GM18526 (cell line): ENCODE measurements around the gene DNAJA2.

ENCODE experiments used
- POLR2A ChIP-seq: IDR thresholded peaks from 3 replicates; pipeline ENCODE4 v1.6.1; 2011; ENCODE audit not compliant: insufficient read length; ENCODE audit errors: extremely low read depth

DNAJA2 gene

DNA sequence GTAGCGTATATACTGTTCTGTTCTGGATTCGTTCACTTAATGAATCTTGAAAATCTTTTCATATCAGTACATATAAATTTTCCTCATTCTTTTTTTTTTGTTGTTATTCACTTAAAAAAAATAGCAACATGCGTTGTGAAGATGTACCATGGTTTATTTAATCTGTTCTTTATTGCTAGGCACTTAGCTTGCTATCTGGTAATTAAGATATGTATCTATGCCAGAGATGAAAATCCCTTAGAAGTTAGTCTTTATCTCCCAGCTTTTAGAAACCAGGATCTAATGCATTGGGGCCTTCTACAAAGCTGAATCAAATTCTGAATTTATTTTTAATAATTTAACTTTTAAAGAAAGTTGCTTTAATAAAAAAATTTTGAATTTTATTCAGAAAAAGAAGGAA is 13.0 kb upstream of the DNAJA2 start:
- TF ChIP-seq POLR2A, result no peak

GRCh38 chr16:46982335-46982734 is 8.9 kb upstream of the DNAJA2 start:
- TF ChIP-seq POLR2A, result no peak

DNA sequence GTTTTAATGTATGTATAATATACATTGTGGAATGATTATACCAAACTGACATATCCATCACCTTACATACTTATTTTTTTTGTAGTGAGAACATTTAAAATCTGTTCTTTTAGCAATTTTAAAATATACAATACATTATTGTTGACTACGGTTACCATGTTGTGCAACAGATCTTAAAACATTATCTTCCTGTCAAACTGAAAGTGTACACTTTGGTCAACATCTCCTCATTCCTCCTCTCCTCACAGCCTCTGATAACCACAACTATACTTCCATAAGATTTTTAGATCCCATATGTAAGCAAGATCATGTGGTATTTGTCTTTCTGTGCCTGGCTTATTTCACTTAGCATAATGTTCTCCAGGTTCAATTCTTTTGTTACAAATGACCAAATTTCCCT is 7.5 kb upstream of the DNAJA2 start:
- no peak for TF ChIP-seq POLR2A

DNA sequence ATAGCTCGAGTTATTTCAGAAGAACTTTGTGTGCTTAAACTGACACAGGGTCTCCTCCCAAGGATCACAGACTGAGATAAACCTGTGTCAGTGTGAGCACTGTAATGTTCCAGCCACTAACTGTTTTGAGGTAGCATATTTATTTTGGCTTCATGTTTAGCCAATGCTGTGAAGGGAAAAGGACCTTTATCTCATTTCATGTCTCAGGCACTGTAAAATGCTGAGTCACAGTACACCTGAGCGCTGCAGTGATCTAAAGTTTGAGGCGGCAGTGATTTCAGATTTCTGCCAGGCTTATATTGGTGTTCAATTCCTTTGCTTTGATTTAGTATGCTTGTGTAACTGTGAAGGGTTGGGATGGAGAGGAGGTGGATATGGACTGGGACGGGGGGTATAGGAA is 3.1 kb upstream of the DNAJA2 start:
- TF ChIP-seq POLR2A, result no peak

DNA sequence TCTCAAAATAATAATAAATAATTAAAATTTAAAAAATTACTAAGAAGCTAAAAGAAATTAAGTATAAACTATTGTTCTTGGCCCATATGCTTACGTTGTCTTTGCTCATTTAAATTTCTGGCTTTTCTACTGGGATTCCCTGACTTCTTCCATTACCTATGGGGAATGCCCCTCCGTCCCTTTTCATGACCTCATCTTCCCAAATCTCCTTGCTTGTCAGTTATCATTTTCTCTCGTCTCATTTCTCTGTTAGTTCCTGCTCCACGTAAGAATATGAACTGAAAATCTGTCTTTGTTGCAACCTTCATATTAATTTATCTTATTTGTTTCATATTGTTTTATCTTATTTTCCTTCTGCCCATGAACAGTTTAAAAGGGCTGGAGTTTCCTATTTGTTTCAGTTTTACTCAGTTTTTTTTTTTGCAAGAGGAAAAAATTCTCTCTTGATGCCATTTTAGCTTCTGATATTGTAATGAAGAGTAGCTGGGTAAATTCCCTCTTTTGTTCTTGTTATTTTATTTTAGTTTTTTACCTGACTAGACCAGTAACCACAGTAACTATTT is 2.5 kb upstream of the DNAJA2 start:
- no peak for TF ChIP-seq POLR2A

DNA sequence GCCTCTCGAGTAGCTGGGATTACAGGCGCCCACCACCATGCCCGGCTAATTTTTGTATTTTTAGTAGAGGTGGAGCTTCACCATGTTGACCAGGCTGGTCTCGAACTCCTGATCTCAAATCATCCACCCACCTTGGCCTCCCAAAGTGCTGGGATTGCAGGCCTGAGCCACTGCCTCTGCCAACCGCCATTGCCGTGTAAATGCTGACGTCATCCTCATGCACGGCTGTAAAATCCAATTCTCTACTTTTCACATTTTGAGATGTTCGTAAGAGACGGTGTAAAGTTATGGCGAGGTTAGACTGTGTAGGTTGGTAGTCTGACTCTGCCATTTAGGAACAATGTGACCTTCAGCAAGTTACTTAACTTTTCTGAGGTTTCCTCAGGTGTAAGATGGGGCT is 1.7 kb upstream of the DNAJA2 start:
- TF ChIP-seq POLR2A, result no peak

DNA sequence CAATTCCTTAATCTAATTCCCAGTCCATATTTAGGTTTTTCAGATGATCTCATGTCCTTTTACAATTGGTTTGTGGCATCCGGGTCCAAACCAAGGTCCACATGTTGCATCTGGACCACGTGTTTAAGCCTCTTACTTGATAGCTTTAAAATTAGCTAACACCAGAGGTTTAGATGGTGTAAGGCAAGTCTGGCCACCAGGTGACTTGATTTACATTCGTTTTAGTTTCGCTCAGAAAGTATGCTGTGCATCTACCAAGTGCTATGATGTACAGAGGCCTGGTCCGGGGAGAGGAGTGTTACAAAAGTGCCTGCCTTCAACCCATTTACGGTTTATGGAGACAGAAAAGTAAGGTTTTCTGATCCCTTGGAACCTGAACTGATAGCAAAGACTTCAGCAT is 878 bp upstream of the DNAJA2 start:
- TF ChIP-seq POLR2A, result no peak

DNA sequence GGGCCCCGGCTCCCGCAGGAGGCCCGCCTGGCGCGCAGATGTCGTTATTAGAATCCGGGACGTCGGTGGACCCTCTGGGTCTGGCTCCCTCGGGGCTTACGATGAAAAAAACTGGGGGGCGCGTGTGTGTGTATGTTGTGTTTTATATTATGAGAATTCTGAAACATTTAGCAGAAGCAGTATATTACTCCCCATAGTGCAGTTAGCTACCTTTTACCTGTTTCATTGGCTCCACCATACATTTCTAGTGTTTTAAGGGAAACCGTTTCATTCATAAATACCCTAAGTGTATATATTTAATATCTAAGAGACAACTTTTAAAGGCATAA is 486 bp upstream of the DNAJA2 start:
- no peak for TF ChIP-seq POLR2A

DNA sequence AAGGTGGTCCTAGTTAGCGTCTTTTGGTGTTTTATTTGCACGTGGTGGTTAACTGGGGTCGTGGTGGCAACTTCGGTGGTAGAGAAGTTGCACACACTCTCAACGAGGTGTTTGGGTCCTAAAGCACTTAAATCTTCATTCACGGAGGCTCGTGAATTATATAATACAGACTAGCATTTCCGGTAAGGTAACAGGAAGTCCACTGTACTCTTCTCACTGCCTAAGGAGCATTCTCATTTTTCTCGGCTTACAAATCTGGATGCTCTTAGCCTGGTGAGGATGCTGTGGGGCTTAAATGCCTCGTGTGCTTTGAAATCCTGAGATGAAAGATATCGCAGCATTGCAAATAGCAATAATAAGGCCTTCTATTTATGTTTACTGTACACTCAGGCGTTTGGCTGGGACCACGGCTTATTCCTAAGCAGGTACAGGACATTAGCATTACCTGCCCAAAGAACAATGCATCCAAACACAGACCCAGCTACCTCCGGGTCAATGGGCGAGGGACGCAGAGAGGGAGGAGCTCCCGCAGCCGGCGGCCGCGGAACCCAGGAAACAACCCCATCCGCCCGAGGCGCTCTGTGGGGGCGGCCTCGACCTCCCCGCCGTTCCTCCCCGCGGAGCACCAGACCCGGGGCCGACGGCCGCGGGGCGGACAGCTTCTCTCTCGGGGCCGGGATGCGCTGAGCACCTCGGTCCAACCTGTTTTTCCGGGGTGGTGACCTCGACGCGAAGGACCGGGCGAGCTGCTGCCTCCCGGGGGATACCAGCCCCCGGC is 856 bp downstream of the DNAJA2 start:
- no peak for TF ChIP-seq POLR2A

GRCh38 chr16:46971271-46971670 is 2.2 kb downstream of the DNAJA2 start:
- TF ChIP-seq POLR2A, result no peak

- TF ChIP-seq POLR2A, result no peak
Observed at GRCh38 chr16:46970089-46970488, 3.4 kb downstream of the DNAJA2 start.

DNA sequence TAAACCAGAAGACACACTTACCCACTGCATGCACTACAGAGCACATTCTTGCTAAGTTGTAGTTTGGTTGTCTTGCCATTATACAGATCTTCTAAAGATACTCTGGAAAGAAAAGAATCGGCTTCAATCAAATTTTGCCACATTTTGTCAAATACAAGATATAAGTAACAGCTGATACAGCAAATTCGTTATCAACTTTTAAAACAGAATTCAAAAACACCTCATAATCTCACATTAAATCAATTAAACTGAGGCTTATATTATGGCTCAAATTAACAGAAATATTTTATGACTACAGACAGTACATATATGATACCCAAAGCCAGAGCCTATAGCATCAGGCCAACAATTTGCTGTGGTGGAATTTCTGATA is 5.4 kb downstream of the DNAJA2 start:
- no peak for TF ChIP-seq POLR2A

- TF ChIP-seq POLR2A, result no peak
Observed at GRCh38 chr16:46962629-46963028, 10.8 kb downstream of the DNAJA2 start.

DNA sequence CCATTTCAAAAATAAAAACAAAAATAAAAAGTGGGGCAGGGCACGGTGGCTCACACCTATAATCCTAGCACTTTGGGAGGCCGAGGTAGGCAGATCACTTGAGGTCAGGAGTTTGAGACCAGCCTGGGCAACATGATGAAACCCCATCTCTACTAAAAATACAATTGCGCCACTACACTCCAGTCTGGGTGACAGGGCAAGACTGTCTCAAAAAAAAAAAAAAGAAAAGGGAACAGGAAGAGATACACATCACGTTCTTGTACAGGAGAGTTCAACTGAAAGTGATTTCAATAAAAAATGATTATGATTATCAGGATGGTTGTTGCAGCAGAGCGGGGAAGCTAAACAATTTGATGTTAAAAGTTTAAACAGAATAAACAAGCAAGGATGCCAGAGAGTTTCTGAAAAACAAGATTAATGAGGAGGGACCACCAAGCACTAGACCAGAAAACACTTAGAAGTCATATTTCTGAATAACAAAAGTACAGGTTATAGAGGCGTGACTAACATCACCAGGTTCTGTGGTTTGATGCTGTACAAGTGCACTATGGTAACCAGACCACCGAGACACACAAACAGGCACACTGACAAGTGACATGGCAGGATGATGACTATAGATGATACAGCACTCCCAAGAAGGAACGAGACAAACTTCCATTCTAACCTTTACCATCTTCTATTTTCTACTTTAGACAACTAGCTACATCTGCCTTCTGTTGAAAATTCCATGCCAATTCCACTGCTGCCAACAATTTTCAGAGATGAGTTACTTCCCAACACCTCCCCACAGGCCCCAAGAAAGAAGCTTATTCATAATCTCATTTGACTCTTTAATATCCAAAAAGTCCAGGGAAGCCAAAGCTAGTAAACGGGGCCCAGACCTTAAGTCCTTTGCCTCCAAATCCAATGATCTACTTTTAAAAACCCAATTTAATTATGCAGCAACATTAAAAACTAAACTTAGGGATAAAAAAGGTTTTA is 11.8 kb downstream of the DNAJA2 start:
- no peak for TF ChIP-seq POLR2A

DNA sequence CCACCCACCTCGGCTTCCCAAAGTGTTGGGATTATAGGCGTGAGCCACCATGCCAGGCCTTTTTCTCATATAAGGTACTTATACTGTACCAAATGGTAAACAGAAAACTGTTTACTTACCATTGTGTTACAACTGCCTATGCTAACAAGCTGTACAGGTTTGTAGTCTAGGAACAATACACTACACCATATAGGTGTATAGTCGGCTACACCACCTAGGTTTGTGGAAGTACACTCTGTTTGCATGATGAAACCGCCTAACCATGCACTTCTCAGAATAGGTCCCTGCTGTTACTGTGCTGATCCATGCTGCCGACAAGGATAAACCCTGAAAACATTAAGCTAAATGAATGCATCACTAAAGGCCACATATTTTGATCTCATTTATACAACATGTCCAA is 18.9 kb downstream of the DNAJA2 start:
- no peak for TF ChIP-seq POLR2A

GRCh38 chr16:46950009-46950408 is 23.5 kb downstream of the DNAJA2 start:
- TF ChIP-seq POLR2A, result no peak

- TF ChIP-seq POLR2A, result no peak
Observed at GRCh38 chr16:46949241-46949892, 24.1 kb downstream of the DNAJA2 start.
